NT2/D1 (cell line): ENCODE measurements around the gene GPC6.

Source experiments
- DNase-seq: peaks from one replicate; pipeline ENCODE4 v3.0.0-alpha.2; 2011; ENCODE audit warnings: low read depth, low spot score
- H3K27me3 ChIP-seq: 2 replicates; pipeline ENCODE4 v1.6.0; 2011; ENCODE audit warnings: mild to moderate bottlenecking; ENCODE audit not compliant: insufficient read length, insufficient read depth
- H3K36me3 ChIP-seq: 2 replicates; pipeline ENCODE4 v1.6.1; 2011; ENCODE audit warnings: mild to moderate bottlenecking, low read length, mixed read lengths; ENCODE audit not compliant: insufficient read depth, insufficient read length
- H3K4me1 ChIP-seq: 2 replicates; pipeline ENCODE4 v1.5.1; 2011; ENCODE audit not compliant: insufficient read depth, insufficient read length
- H3K4me3 ChIP-seq: 2 replicates; pipeline ENCODE4 v1.5.1; 2011; ENCODE audit warnings: low read depth; ENCODE audit not compliant: insufficient read length
- H3K9ac ChIP-seq: 2 replicates; pipeline ENCODE4 v1.6.0; 2011; ENCODE audit warnings: low read depth; ENCODE audit not compliant: insufficient read length
- H3K9me3 ChIP-seq: 2 replicates; pipeline ENCODE4 v1.5.1; 2011; ENCODE audit warnings: mild to moderate bottlenecking, low read length; ENCODE audit not compliant: insufficient read depth
- SUZ12 ChIP-seq: IDR thresholded peaks from 2 replicates; pipeline ENCODE4 v1.6.1; 2011; ENCODE audit not compliant: insufficient read length, insufficient read depth; ENCODE audit errors: extremely low read depth
- YY1 ChIP-seq: IDR thresholded peaks from 2 replicates; pipeline ENCODE4 v1.6.1; 2011; ENCODE audit not compliant: insufficient read length, insufficient read depth
- ZNF274 ChIP-seq: IDR thresholded peaks from 2 replicates; pipeline ENCODE4 v1.6.1; 2011; ENCODE audit warnings: mild to moderate bottlenecking, low read depth, low read length

GPC6 gene

DNA sequence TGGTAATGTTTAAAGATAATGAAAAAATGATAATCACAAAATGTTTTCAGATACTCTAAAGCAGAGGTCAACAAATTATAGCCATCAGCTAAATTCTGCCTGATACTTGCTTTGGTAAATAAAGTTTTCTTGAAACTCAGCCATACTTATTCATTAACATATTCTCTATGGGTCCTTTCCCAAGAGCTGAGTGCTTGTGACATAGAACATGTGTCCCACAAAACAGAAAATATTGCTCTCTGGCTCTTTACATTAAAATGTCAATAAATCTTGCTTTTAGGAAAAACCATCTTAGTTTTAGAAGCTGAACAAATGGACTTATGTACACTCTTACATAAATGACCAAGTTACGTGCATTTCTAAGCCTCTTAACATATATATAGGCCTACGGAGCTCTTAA, 945.8 kb downstream of the GPC6 start:
- Histone ChIP-seq H3K4me1 (peaks cover 2% of the 10 kb centered on the region), H3K27me3 (no peaks in the 10 kb centered on the region), H3K4me3 (no peak overlapping the region), H3K9me3 (no peaks in the 10 kb centered on the region), H3K36me3 (no peaks in the 10 kb centered on the region), H3K9ac (no peak overlapping the region)
- TF ChIP-seq SUZ12: no peak
- no peak for TF ChIP-seq YY1
- TF ChIP-seq ZNF274: no peak
- no peak for DNase-seq

DNA sequence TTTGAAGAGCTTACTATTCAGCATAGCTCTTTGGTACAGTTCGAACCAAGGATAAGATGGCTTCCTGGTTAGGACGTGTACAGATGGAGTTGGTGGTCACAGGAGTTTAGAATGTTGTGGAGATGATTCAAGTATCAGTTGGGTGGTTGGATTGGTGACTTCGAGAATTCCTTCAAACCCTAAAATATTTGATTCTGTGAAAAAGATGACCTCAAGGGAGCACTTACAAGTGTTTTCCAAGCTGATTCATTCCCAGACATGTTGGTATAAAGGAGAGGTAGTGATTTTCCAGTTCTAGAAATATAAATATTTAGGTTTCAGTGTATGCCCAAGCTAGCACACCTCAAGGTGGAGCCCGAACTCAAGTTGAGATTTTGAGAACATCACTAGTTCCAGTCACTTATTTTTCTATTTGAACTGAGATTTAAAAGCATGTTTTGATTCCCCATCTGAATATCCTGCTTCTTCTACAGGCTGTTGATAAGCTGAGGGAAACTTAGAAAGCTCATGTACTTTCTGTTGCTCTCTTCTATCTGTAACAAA, 946.8 kb downstream of the GPC6 start:
- peaks cover 2% of the 10 kb centered on the region for H3K4me1 ChIP-seq
- H3K9ac ChIP-seq: no peak overlapping the region
- TF ChIP-seq YY1: no peak
- no peak for TF ChIP-seq ZNF274
- no peak for TF ChIP-seq SUZ12
- H3K36me3 ChIP-seq: no peaks in the 10 kb centered on the region
- no peaks in the 10 kb centered on the region for H3K27me3 ChIP-seq
- H3K9me3 ChIP-seq: no peaks in the 10 kb centered on the region
- no peak overlapping the region for H3K4me3 ChIP-seq
- DNase-seq: no peak

DNA sequence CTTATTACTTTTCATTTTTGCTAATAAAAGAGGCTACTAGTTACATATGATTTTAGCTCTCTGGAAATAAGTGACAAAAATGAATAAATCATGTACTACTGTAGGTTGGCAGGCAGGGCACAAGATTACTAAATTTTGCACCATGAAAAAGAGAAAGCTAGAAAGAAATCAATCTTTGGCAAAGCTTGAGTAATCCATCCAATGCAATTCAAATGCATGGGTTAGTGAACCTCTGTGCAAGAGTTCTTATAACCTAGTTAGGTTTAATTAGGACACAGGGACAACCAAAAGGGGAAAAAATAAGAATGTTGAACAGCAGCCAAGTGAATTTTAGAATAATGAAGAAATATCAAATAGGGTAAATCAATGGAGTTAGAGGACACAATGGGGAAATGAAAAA, 947.4 kb downstream of the GPC6 start:
- no peak for TF ChIP-seq YY1
- TF ChIP-seq SUZ12: no peak
- Histone ChIP-seq H3K4me1 (peaks cover 2% of the 10 kb centered on the region), H3K9ac (no peak overlapping the region), H3K4me3 (no peak overlapping the region), H3K36me3 (no peaks in the 10 kb centered on the region), H3K27me3 (no peaks in the 10 kb centered on the region), H3K9me3 (no peaks in the 10 kb centered on the region)
- DNase-seq: no peak

DNA sequence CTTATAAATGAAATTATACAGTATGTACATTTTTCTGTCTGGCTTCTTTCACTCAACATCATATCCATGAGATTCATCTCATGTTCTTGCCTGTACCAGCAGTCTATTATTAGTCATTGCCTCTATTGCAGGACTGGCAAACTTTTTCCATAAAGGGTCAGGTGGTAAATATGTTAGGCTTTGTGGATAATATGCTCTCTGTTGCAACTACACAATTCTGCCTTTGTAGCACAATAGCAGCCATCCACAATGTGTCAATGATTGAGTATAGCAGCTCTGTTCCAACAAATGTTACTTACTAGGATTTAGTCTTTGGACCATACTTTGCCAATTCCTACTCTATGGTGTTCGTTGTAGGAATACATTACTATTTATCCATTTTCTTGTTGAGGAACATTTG, 948.5 kb downstream of the GPC6 start:
- DNase-seq: no peak
- Histone ChIP-seq H3K9ac (no peak overlapping the region), H3K9me3 (no peaks in the 10 kb centered on the region), H3K4me3 (no peak overlapping the region), H3K36me3 (no peaks in the 10 kb centered on the region), H3K27me3 (no peaks in the 10 kb centered on the region), H3K4me1 (peaks cover 2% of the 10 kb centered on the region)
- TF ChIP-seq SUZ12 (no peak), YY1 (no peak), ZNF274 (no peak)

DNA sequence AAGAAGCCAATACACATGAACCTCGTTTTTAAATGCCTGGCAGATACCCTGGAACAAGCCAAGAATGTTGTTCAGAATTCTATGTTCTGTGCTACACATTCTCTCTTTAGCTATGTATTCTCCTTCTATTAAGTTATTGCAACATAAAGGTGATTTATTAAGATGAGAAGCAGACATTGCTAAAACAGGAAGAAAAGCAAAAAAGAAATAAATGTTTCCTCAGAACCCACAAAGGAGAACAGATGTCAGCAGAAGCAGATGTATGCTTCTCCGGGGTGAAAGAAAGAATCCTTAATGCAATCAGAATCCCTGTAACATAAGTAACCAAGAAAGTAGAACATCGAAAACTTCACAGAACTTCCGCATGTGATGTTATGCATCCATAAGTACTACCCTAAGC, 950.0 kb downstream of the GPC6 start:
- DNase-seq: no peak
- Histone ChIP-seq H3K9me3 (no peaks in the 10 kb centered on the region), H3K4me1 (peaks cover 2% of the 10 kb centered on the region), H3K4me3 (no peak overlapping the region), H3K9ac (no peak overlapping the region), H3K36me3 (no peaks in the 10 kb centered on the region), H3K27me3 (no peaks in the 10 kb centered on the region)
- TF ChIP-seq ZNF274 (no peak), YY1 (no peak), SUZ12 (no peak)

DNA sequence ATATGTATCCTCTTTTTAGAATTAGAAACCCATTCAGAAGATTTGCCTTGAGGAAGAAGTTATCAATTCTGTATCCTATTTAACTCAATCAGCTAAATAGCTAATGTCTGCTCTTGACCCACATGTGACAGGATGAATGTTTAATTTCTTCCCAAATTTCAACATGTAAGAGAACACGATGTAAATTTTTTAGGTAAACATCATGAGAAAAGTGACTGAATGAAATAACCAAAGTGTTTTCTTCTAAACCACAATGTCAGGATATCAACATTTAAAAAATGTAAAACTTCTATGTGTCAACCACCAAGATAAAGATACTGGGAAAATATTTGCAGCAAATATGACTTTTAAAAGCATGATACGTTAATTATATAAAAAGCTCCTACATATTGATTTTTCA, 950.4 kb downstream of the GPC6 start:
- DNase-seq: no peak
- Histone ChIP-seq H3K27me3 (no peaks in the 10 kb centered on the region), H3K9ac (no peak overlapping the region), H3K36me3 (no peaks in the 10 kb centered on the region), H3K9me3 (no peaks in the 10 kb centered on the region), H3K4me1 (no peaks in the 10 kb centered on the region), H3K4me3 (no peak overlapping the region)
- TF ChIP-seq YY1: no peak
- no peak for TF ChIP-seq ZNF274
- TF ChIP-seq SUZ12: no peak

DNA sequence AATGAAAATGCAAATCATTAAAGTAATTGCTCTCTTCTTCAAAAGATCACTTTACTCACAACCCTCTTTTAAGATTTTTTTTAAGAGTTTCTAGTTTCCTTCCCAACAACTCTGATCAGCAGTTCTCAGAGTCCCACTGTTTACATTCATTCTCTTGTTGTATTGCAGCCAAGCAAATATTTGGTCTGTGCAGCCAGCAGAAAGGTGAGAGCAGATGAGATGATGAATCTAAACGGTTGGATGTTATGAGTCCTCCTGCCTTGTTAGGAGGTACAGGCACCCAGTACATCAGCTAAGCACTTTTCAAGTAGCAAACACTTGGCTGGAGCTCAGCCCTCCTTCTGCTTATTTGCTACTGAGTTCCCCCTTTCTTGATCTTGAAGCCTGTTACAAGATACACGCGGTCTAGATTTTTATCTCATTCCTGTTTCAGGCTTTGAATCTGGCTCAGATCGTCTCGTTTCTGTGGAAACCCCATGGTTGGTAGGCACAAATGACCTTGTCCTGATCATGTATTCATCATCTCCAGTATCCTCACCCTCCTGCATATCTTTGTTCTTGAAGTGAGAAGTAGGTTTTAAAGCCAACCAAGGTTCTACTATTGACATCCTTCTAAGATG, 952.1 kb downstream of the GPC6 start:
- Histone ChIP-seq H3K4me1 (no peaks in the 10 kb centered on the region), H3K9ac (no peak overlapping the region), H3K9me3 (no peaks in the 10 kb centered on the region), H3K4me3 (no peak overlapping the region), H3K36me3 (no peaks in the 10 kb centered on the region), H3K27me3 (no peaks in the 10 kb centered on the region)
- DNase-seq: no peak
- TF ChIP-seq ZNF274: no peak
- no peak for TF ChIP-seq YY1
- no peak for TF ChIP-seq SUZ12
